K562 (cell line): ENCODE results near the gene RPAIN. TPM values are rescaled to one million over a fixed set of nuclear protein-coding genes. Genes with fewer than 3 reads are reported as not detected.

Experiments used
- GABPA ChIP-seq: fragments of 200-800 bp; sonication (Bioruptor generic); conservative IDR thresholded peaks from 2 replicates; pipeline ENCODE4 v1.6.1; 2016; ENCODE audit warnings: low read depth, missing genetic modification characterization, missing compliant biosample characterization
- KLF13 ChIP-seq: fragments of 450-650 bp; IDR thresholded peaks from 2 replicates; pipeline ENCODE4 v1.6.1; 2016; ENCODE audit warnings: missing genetic modification characterization, low read depth, mild to moderate bottlenecking, missing compliant biosample characterization, moderate library complexity, borderline replicate concordance
- MNT ChIP-seq, 2 experiments: fragments of 450-650 bp; conservative IDR thresholded peaks; 2 replicates each; pipeline ENCODE4 v1.6.1; 2017; ENCODE audit warnings: mild to moderate bottlenecking in 2 of 2, moderate library complexity in 2 of 2
- NFXL1 ChIP-seq: fragments of 450-650 bp; formaldehyde crosslinking; IDR thresholded peaks from 2 replicates; pipeline ENCODE4 v1.4.0; 2021; ENCODE audit warnings: mild to moderate bottlenecking
- PHF20 ChIP-seq: fragments of 450-650 bp; IDR thresholded peaks from 2 replicates; pipeline ENCODE4 v1.6.1; 2018; ENCODE audit not compliant: partially characterized antibody
- PML ChIP-seq: IDR thresholded peaks from 2 replicates; pipeline ENCODE4 v1.6.1; 2012; ENCODE audit warnings: low read length, inconsistent platforms
- SIN3A ChIP-seq, 2 experiments: fragments of 150-350 bp in 1 of 2; IDR thresholded peaks; 2 replicates each; pipeline ENCODE4 v1.6.1; 2011 to 2016; ENCODE audit warnings: borderline replicate concordance in 2 of 2, low read depth in 2 of 2, low read length in 2 of 2, mild to moderate bottlenecking in 2 of 2, moderate library complexity in 2 of 2; ENCODE audit not compliant: control insufficient read depth in 1 of 2
- YY1 ChIP-seq, 3 experiments: IDR thresholded peaks; 2 replicates each; pipeline ENCODE4 v1.6.1; 2011; ENCODE audit warnings: low read length in 2 of 3, mild to moderate bottlenecking in 2 of 3, moderate library complexity in 2 of 3, borderline replicate concordance in 1 of 3, control low read depth in 1 of 3, low read depth in 1 of 3; ENCODE audit not compliant: insufficient read depth in 3 of 3, insufficient replicate concordance in 2 of 3, control insufficient read depth in 1 of 3, insufficient read length in 1 of 3; ENCODE audit errors: extremely low read depth in 1 of 3
- ZFX ChIP-seq: sonication (generic); formaldehyde crosslinking; IDR thresholded peaks from 2 replicates; pipeline ENCODE4 v1.8.0; 2022; ENCODE audit warnings: mild to moderate bottlenecking, missing genetic modification reagents, moderate library complexity
- ZNF24 ChIP-seq: fragments of 450-650 bp; IDR thresholded peaks from 2 replicates; pipeline ENCODE4 v1.6.1; 2016
- polyA plus RNA-seq, 8 experiments: library from polyadenylated mRNA; depleted of rRNA in 4 of 8; stranded (reverse) in 5 of 8; unstranded in 3 of 8; fragments of >200 nt; fragmentation: Nextera tagmentation in 2 of 8; fragmentation: Illumina TruSeq in 1 of 8; extraction: Ambion mirVana in 2 of 8; extraction: Trizol in 1 of 8; gene quantifications; 2 replicates each; pipeline versions ENCODE4 v1.2.1 to v1.2.3, GENCODE V29; 2011 to 2014; ENCODE audit warnings: inconsistent platforms in 1 of 8, missing spikeins in 1 of 8
- total RNA-seq, 7 experiments: library from RNA; depleted of rRNA in 6 of 7; stranded (reverse); fragments of >200 nt in 6 of 7; fragmentation: Illumina TruSeq in 2 of 7; extraction: Trizol in 2 of 7; gene quantifications; 2 replicates each; pipeline versions ENCODE4 v1.2.1 to v1.2.3, GENCODE V29; 2011 to 2021; ENCODE audit warnings: low replicate concordance in 1 of 7
- TF ChIP-seq, protein P1 (sequence below): fragments of 450-650 bp; IDR thresholded peaks from 2 replicates; pipeline ENCODE4 v1.6.1; 2016; ENCODE audit warnings: mild to moderate bottlenecking, moderate library complexity

The RPAIN gene
- total and polyA plus RNA-seq, 9 of the 15 experiments (the other 6 are each of a cell fraction or from before 2014, with no cell fraction given) = 27.3 to 63.7 (median 38.5) TPM

DNA sequence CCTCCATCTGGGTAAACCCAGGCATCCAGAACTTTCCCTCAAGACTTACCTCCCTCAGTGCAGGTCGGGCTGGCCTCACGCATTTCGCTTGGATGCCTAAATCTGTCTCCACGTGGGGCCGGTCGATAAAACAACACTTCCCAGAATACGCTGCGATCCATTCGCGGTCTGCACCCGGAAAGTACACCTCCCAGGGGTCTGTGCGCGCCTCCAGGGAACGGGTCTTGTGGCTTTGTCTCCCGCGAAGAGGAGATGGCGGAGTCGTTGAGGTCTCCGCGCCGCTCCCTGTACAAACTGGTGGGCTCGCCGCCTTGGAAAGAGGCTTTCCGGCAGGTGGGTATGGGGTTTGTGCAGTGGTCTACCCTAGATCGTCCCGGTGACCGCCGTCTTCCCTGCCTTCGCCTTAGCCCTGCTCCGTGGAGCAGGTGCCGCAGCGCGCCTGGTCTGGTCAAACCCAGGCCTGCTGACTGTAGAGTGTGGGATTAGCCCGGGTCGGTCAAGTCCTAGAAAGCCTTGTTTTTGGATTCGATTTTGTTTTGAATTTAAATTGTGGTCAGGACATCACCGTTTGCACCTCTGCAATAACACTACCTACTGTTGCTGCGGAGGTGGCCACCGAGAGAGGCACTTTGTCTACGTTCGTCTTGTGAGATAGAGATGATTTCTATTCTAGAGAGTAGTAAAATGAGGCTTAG, at the start of gene RPAIN (continued):
- TF ChIP-seq, protein P1, sequence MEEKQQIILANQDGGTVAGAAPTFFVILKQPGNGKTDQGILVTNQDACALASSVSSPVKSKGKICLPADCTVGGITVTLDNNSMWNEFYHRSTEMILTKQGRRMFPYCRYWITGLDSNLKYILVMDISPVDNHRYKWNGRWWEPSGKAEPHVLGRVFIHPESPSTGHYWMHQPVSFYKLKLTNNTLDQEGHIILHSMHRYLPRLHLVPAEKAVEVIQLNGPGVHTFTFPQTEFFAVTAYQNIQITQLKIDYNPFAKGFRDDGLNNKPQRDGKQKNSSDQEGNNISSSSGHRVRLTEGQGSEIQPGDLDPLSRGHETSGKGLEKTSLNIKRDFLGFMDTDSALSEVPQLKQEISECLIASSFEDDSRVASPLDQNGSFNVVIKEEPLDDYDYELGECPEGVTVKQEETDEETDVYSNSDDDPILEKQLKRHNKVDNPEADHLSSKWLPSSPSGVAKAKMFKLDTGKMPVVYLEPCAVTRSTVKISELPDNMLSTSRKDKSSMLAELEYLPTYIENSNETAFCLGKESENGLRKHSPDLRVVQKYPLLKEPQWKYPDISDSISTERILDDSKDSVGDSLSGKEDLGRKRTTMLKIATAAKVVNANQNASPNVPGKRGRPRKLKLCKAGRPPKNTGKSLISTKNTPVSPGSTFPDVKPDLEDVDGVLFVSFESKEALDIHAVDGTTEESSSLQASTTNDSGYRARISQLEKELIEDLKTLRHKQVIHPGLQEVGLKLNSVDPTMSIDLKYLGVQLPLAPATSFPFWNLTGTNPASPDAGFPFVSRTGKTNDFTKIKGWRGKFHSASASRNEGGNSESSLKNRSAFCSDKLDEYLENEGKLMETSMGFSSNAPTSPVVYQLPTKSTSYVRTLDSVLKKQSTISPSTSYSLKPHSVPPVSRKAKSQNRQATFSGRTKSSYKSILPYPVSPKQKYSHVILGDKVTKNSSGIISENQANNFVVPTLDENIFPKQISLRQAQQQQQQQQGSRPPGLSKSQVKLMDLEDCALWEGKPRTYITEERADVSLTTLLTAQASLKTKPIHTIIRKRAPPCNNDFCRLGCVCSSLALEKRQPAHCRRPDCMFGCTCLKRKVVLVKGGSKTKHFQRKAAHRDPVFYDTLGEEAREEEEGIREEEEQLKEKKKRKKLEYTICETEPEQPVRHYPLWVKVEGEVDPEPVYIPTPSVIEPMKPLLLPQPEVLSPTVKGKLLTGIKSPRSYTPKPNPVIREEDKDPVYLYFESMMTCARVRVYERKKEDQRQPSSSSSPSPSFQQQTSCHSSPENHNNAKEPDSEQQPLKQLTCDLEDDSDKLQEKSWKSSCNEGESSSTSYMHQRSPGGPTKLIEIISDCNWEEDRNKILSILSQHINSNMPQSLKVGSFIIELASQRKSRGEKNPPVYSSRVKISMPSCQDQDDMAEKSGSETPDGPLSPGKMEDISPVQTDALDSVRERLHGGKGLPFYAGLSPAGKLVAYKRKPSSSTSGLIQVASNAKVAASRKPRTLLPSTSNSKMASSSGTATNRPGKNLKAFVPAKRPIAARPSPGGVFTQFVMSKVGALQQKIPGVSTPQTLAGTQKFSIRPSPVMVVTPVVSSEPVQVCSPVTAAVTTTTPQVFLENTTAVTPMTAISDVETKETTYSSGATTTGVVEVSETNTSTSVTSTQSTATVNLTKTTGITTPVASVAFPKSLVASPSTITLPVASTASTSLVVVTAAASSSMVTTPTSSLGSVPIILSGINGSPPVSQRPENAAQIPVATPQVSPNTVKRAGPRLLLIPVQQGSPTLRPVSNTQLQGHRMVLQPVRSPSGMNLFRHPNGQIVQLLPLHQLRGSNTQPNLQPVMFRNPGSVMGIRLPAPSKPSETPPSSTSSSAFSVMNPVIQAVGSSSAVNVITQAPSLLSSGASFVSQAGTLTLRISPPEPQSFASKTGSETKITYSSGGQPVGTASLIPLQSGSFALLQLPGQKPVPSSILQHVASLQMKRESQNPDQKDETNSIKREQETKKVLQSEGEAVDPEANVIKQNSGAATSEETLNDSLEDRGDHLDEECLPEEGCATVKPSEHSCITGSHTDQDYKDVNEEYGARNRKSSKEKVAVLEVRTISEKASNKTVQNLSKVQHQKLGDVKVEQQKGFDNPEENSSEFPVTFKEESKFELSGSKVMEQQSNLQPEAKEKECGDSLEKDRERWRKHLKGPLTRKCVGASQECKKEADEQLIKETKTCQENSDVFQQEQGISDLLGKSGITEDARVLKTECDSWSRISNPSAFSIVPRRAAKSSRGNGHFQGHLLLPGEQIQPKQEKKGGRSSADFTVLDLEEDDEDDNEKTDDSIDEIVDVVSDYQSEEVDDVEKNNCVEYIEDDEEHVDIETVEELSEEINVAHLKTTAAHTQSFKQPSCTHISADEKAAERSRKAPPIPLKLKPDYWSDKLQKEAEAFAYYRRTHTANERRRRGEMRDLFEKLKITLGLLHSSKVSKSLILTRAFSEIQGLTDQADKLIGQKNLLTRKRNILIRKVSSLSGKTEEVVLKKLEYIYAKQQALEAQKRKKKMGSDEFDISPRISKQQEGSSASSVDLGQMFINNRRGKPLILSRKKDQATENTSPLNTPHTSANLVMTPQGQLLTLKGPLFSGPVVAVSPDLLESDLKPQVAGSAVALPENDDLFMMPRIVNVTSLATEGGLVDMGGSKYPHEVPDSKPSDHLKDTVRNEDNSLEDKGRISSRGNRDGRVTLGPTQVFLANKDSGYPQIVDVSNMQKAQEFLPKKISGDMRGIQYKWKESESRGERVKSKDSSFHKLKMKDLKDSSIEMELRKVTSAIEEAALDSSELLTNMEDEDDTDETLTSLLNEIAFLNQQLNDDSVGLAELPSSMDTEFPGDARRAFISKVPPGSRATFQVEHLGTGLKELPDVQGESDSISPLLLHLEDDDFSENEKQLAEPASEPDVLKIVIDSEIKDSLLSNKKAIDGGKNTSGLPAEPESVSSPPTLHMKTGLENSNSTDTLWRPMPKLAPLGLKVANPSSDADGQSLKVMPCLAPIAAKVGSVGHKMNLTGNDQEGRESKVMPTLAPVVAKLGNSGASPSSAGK = peak; percentile 62
- TF ChIP-seq NFXL1 (no peak), PHF20 (peak; percentile 60), ZNF24 (no peak), ZFX (CRISPR knock-in tag) (peak; percentile 64), PML (peak; percentile 21; the same call in 1 of the 2 replicates), KLF13 (tag) (no peak), SIN3A (IDR thresholded peaks at IDR 0.05; ENCODE audit: borderline replicate concordance in 2 of 2, control insufficient read depth in 1 of 2, low read depth in 2 of 2, low read length in 2 of 2) (peak; percentile 76 to 90; a peak in 2 of 4 replicates), MNT (conservative IDR thresholded peaks at IDR 0.05) (peak; percentile 99 to 100), YY1 (IDR thresholded peaks at IDR 0.05; ENCODE audit: borderline replicate concordance in 1 of 3, control insufficient read depth in 1 of 3, extremely low read depth in 1 of 3, insufficient read depth in 3 of 3, insufficient read length in 1 of 3, insufficient replicate concordance in 2 of 3, low read depth in 1 of 3, low read length in 2 of 3) (peak in 2 of 3 experiments; percentile 55 to 63), GABPA (tag) (peak; percentile 57; the same call in 1 of the 2 replicates)
